ENCODE data around the gene PDIA2.

GRCh38 chr16:333406-334094 lies 50.6 kb downstream of the PDIA2 start:
- no peak for TF ChIP-seq CTCF (IDR thresholded peaks at IDR 0.05; ENCODE audit: extremely low read depth in 1 of 2, insufficient read depth in 1 of 2, low read depth in 1 of 2, low read length in 2 of 2)
- TF ChIP-seq POLR2A (IDR thresholded peaks at IDR 0.05; ENCODE audit: low read depth, low read length): no peak
- no peak for TF ChIP-seq JUN (IDR thresholded peaks at IDR 0.05; ENCODE audit: borderline replicate concordance, insufficient read depth, insufficient read length, low read depth)
- no peak for TF ChIP-seq POLR2AphosphoS5 (IDR thresholded peaks at IDR 0.05; ENCODE audit: insufficient read depth, low read depth, low read length)
- TF ChIP-seq EZH2 (IDR thresholded peaks at IDR 0.05; ENCODE audit: borderline replicate concordance, low read depth, low read length, severe bottlenecking): no peak
- TF ChIP-seq MAX (IDR thresholded peaks at IDR 0.05; ENCODE audit: insufficient read depth, insufficient read length): no peak
- TF ChIP-seq MYC (IDR thresholded peaks at IDR 0.05; ENCODE audit: low read depth, low read length): no peak
- TF ChIP-seq FOS (IDR thresholded peaks at IDR 0.05; ENCODE audit: borderline replicate concordance, insufficient read depth, low read length): no peak
